Gastrocnemius medialis (tissue), 4 donors: ENCODE data around the gene KBTBD2. TPM values are rescaled to one million over a fixed set of nuclear protein-coding genes. Genes with fewer than 3 reads are reported as not detected.

ENCODE experiments used
- ATAC-seq, 2 donors: fragments of 150-250 bp; one replicate each; pipeline ENCODE4 v1.9.1; 2016
- DNase-seq, 2 donors: peaks; one replicate each; pipeline ENCODE4 v3.0.0-alpha.2; 2019
- H3K27ac ChIP-seq, 4 donors: fragments of 200-600 bp; sonication (generic); 1 replicate in 1 of 4; 2 replicates in 3 of 4; pipeline ENCODE4 v1.5.1; 2016 to 2018; ENCODE audit warnings: mild to moderate bottlenecking in 2 of 4, moderate library complexity in 1 of 4
- H3K27me3 ChIP-seq, 3 donors: fragments of 200-600 bp; sonication (generic) in 2 of 3; 1 replicate in 1 of 3; 2 replicates in 2 of 3; pipeline versions ENCODE4 v1.5.1 to v1.6.0; 2016 to 2019; ENCODE audit warnings: mild to moderate bottlenecking in 1 of 3, moderate library complexity in 1 of 3
- H3K36me3 ChIP-seq, 2 donors: fragments of 200-600 bp; sonication (generic) in 1 of 2; one replicate each; pipeline ENCODE4 v1.5.1; 2017 to 2018
- H3K4me1 ChIP-seq, 2 donors: fragments of 200-600 bp; sonication (generic) in 1 of 2; one replicate each; pipeline ENCODE4 v1.5.1; 2016 to 2017; ENCODE audit warnings: mild to moderate bottlenecking in 2 of 2
- H3K4me3 ChIP-seq, 4 donors: fragments of 200-600 bp; sonication (generic) in 3 of 4; 1 replicate in 1 of 4; 2 replicates in 3 of 4; pipeline ENCODE4 v1.5.1; 2016 to 2019; ENCODE audit warnings: mild to moderate bottlenecking in 2 of 4
- H3K9me3 ChIP-seq, 3 donors: fragments of 200-600 bp; sonication (generic) in 2 of 3; 1 replicate in 1 of 3; 2 replicates in 2 of 3; pipeline ENCODE4 v1.5.1; 2016 to 2019
- POLR2A ChIP-seq, 2 donors: fragments of 450-650 bp; IDR thresholded peaks; one replicate each; pipeline ENCODE4 v1.6.1; 2017; ENCODE audit warnings: antibody characterized with exemption in 2 of 2, mild to moderate bottlenecking in 2 of 2, moderate library complexity in 2 of 2
- in situ Hi-C, 4 donors: fragments of 200-750 bp; cut with MboI; loops; one replicate each; pipeline versions ENCODE4 v1.15.0 to v1.8.0; 2017; ENCODE audit warnings: low sequenced_read_pairs in 4 of 4
- intact Hi-C: fragments of 100-400 bp; cut with DNase I; formaldehyde crosslinking; loops from one replicate; pipeline ENCODE4 v1.15.1; 2023; ENCODE audit warnings: low total_unique reads
- total RNA-seq, 4 donors: library from RNA; depleted of rRNA; stranded (reverse); fragments of >200 nt; gene quantifications; one replicate each; pipeline versions ENCODE4 v1.1.0 to v1.2.3, GENCODE V29; 2016
- TF ChIP-seq, protein P1 (sequence below), 5 experiments: fragments of 450-650 bp in 3 of 5; fragments of 200-600 bp in 2 of 5; sonication (generic) in 2 of 5; IDR thresholded peaks in 4 of 5; conservative IDR thresholded peaks in 1 of 5; 1 replicate in 4 of 5; 2 replicates in 1 of 5; pipeline ENCODE4 v1.5.1; 2016 to 2019; ENCODE audit warnings: antibody characterized with exemption in 5 of 5, mild to moderate bottlenecking in 3 of 5, moderate library complexity in 3 of 5

KBTBD2 gene
- total RNA-seq, 4 donors from 2014 or later: 54.3 to 92.5 (median 64.1) TPM

- peaks cover 0 to 47% of the 10 kb centered on the region in 2 donors for H3K36me3 ChIP-seq
- in situ Hi-C loops: no loop called here
- intact Hi-C loops: no loop called here
- H3K4me3 ChIP-seq: no peak overlapping the region
- no peaks in the 10 kb centered on the region for H3K27me3 ChIP-seq
- DNase-seq (no peak), ATAC-seq (no peak)
- peak overlapping the region; percentile 10 to 95 (median 79) for H3K27ac ChIP-seq
- H3K4me1 ChIP-seq: peaks cover 59 to 87% of the 10 kb centered on the region in 2 donors
- TF ChIP-seq POLR2A (IDR thresholded peaks at IDR 0.05): no peak
- TF ChIP-seq, protein P1, sequence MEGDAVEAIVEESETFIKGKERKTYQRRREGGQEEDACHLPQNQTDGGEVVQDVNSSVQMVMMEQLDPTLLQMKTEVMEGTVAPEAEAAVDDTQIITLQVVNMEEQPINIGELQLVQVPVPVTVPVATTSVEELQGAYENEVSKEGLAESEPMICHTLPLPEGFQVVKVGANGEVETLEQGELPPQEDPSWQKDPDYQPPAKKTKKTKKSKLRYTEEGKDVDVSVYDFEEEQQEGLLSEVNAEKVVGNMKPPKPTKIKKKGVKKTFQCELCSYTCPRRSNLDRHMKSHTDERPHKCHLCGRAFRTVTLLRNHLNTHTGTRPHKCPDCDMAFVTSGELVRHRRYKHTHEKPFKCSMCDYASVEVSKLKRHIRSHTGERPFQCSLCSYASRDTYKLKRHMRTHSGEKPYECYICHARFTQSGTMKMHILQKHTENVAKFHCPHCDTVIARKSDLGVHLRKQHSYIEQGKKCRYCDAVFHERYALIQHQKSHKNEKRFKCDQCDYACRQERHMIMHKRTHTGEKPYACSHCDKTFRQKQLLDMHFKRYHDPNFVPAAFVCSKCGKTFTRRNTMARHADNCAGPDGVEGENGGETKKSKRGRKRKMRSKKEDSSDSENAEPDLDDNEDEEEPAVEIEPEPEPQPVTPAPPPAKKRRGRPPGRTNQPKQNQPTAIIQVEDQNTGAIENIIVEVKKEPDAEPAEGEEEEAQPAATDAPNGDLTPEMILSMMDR (IDR thresholded peaks at IDR 0.05 in 4 of 5, conservative IDR thresholded peaks at IDR 0.05 in 1 of 5): no peak
- no peaks in the 10 kb centered on the region for H3K9me3 ChIP-seq
These were observed 19.1 kb downstream of the KBTBD2 start for GRCh38 chr7:32872421-32872820.

DNA sequence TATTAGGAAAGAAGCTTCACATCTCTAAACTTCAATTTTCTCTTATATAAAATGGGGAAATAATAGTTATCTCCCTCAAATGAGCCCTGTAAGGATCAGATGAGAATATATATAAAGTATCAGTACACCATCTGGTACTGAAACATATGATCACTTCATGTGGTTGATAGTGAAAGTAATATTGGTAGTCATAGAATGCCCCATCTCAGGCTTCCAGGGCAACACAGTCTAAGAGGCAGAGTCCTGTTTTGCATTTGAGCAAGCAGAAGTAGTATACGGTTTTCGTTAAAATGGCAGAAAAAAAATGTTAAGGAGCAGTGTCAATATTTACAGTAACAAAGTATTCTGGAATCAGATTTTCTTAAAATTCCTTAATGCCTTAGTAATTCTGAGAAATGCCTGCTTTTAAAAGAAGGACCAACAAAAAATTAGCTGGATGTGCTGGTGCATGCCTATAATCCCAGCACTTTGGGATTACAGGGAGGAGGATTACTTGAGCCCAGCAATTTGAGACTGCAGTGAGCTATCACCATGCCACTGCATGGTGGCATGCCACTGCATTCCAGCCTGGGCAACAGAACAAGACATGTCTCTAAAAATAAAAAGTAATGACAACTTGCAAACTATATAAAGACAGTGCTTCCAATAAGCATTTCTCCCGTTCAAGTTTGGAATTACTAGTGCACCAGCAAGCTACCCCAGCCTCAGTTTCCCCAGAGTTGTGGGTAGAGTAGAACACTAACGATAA is 19.8 kb downstream of the KBTBD2 start:
- ATAC-seq: peak; percentile 37 to 48
- peak in 1 of 2 donors; percentile 30 for DNase-seq
- TF ChIP-seq POLR2A (IDR thresholded peaks at IDR 0.05): no peak
- TF ChIP-seq, protein P1 (IDR thresholded peaks at IDR 0.05 in 4 of 5, conservative IDR thresholded peaks at IDR 0.05 in 1 of 5): no peak
- Histone ChIP-seq H3K4me3 (no peak overlapping the region), H3K27me3 (no peaks in the 10 kb centered on the region), H3K4me1 (peaks cover 59 to 88% of the 10 kb centered on the region in 2 donors), H3K9me3 (no peaks in the 10 kb centered on the region), H3K27ac (peak overlapping the region; percentile 10 to 95 (median 79)), H3K36me3 (peaks cover 0 to 47% of the 10 kb centered on the region in 2 donors)
- in situ Hi-C loops: no loop called here
- intact Hi-C loops: no loop called here

DNA sequence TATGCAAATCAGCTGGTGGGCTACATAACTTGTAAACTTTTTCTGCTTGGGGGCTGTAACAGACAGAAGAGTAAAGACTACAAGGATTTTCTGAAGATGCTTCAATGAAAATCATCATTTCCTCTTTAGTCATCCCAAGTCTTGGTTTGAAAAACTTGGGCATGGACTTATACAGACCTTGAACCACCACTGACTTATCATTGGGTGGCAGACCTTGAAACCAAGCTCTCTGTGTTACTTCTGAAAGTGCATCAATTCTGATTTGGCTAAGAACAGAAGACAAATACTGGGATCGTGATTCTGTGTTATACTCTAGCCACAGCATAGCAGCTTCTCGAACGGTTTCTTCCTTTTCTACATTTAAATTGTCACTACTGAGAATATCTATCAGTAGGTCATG is 21.3 kb downstream of the KBTBD2 start:
- no peaks in the 10 kb centered on the region for H3K9me3 ChIP-seq
- no peak overlapping the region for H3K4me3 ChIP-seq
- H3K27me3 ChIP-seq: no peaks in the 10 kb centered on the region
- H3K36me3 ChIP-seq: peaks cover 0 to 47% of the 10 kb centered on the region in 2 donors
- peak overlapping the region; percentile 27 to 95 (median 79) for H3K27ac ChIP-seq
- peaks cover 45 to 73% of the 10 kb centered on the region in 2 donors for H3K4me1 ChIP-seq
- intact Hi-C loops: no loop called here
- ATAC-seq (no peak), DNase-seq (no peak)
- no peak for TF ChIP-seq POLR2A (IDR thresholded peaks at IDR 0.05)
- TF ChIP-seq, protein P1 (IDR thresholded peaks at IDR 0.05 in 4 of 5, conservative IDR thresholded peaks at IDR 0.05 in 1 of 5): no peak
- in situ Hi-C loops: no loop called here

- H3K9me3 ChIP-seq: no peaks in the 10 kb centered on the region
- ATAC-seq: peak; percentile 87 to 93
- intact Hi-C loops: no loop called here
- H3K4me3 ChIP-seq: no peak overlapping the region
- DNase-seq: peak in 1 of 2 donors; percentile 31
- peaks cover 39 to 69% of the 10 kb centered on the region in 2 donors for H3K4me1 ChIP-seq
- H3K36me3 ChIP-seq: peaks cover 0 to 44% of the 10 kb centered on the region in 2 donors
- H3K27me3 ChIP-seq: no peaks in the 10 kb centered on the region
- in situ Hi-C loops: no loop called here
- H3K27ac ChIP-seq: peak overlapping the region; percentile 27 to 95 (median 79)
- TF ChIP-seq, protein P1 (IDR thresholded peaks at IDR 0.05 in 4 of 5, conservative IDR thresholded peaks at IDR 0.05 in 1 of 5): no peak
- TF ChIP-seq POLR2A (IDR thresholded peaks at IDR 0.05): no peak
These were observed 21.8 kb downstream of the KBTBD2 start for GRCh38 chr7:32869716-32870115.
